DMS153 treated with DMSO at 0.1 percent for 48 hours (cell line): ENCODE results near the gene UQCC2.

ENCODE experiments used
- DNase-seq: peaks from one replicate; lab custom pipeline; 2025; ENCODE audit not compliant: unreplicated experiment; lab: John Stamatoyannopoulos, UW

Gene UQCC2

GRCh38 chr6:33677689-33678088, 33.8 kb downstream of the UQCC2 start:
- no peak for DNase-seq

- DNase-seq: no peak
These were observed 34.3 kb downstream of the UQCC2 start for GRCh38 chr6:33677143-33677660.

DNA sequence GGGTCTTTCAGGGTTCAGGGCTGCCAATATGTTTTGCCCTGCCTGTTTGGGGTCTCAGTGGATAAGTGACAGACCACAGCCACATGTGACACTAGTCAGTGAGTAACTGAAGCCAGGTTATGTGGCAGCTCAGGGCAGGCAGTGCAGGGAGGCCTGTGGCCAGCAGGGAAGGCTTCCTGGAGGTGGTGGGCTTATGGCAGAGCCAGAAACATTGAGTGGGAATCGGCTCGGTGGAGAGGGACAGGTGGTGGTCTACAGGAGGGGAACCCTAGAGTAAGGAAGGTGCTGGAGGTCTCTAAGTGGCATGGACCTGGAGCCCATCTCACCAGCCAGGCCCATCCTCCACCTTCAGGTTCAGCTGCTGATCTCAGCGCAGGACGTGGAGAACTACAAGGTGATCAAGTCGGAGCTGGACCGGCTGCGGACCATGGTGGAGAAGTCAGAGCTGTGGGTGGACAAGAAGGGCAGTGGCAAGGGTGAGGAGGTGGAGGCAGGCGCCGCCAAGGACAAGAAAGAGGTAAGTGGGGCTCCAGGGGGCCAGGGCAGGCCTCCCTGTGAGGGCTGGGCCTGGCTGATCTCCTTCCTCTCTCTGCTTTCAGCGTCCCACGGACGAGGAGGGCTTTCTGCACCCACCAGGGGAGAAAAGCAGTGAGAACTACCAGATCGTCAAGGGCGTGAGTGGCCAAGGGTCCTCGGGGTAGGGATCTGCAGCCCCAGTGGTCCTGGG, 34.9 kb downstream of the UQCC2 start:
- no peak for DNase-seq

DNA sequence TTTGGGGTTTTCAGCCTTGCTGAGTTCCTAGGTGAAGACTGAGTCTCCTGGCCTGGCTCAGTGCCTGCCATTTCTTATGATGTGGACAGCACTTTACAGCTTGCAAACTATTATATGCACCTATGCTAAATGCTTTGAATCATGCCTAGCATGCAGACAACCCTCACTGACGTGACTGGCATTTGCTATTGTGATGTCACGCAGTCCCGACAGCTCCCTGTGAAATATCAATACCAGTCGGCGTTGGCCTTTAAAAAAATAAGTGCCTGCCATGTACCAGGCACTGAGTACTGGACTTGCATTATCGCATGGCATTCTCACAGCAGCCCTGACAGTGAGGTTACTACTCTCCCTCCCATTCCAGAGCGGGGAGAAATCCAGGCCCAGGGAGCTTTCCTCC, 35.5 kb downstream of the UQCC2 start:
- DNase-seq: no peak

DNA sequence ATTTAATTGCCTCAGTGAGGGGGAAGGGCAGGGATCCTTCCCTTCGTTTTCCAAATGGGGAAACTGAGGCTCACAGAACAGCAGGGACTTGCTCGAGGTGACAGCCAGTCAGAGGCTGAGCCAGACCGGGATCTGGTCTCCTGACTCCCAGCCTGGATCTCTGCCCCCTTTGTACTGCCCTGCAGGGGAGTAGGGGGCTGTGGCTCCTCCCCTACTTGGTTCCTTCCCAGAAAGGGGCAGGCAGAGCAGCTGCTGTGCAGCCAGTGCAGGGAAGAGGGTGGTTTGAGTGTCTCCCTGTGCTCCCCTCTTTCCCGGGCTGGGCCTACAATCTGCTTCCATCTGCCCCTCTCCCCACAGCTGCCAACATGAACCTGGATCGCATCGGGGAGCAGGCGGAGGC, 37.6 kb downstream of the UQCC2 start:
- no peak for DNase-seq

GRCh38 chr6:33672808-33673207, 38.7 kb downstream of the UQCC2 start:
- no peak for DNase-seq

- no peak for DNase-seq
These were observed 39.8 kb downstream of the UQCC2 start for GRCh38 chr6:33671744-33672072.

- no peak for DNase-seq
These were observed 40.3 kb downstream of the UQCC2 start for GRCh38 chr6:33670971-33671743.

- DNase-seq: no peak
These were observed 41.3 kb downstream of the UQCC2 start for GRCh38 chr6:33670086-33670660.

- DNase-seq: no peak
These were observed 42.6 kb downstream of the UQCC2 start for GRCh38 chr6:33668914-33669313.

DNA sequence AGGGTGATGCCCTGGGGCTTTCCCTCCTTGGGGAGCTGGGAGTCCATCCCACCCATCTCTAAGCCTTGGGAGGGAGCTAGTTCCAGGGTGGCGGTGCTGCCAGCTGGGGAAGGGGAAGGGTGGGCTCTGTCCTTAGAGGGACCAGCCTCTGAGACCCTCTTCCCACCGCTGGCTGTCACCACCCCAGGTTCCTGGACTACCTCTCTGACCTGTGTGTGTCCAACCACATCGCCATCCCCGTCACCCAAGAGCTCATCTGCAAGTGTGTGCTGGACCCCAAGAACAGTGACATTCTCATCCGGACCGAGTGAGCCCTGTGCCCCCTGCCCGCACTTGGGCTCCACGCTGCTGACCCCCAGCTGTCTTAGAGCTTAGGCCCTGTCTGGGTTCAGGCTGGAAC, 43.2 kb downstream of the UQCC2 start:
- no peak for DNase-seq

DNA sequence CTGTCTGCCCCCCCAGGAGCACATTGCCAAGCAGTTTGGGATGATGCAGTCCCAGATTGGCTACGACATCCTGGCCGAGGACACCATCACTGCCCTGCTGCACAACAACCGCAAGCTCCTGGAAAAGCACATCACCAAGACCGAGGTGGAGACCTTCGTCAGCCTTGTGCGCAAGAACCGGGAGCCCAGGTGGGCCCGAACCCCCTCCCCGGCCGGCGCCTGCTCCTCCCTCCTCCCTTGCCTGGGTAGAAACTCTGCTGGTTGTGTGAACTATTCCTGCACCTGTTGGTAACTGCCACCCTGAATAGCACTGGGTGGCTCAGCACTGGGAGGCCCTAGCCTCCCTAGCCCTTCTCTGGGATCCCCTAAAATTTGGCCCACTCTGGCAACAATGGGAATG, 43.7 kb downstream of the UQCC2 start:
- no peak for DNase-seq

GRCh38 chr6:33667072-33667471, 44.4 kb downstream of the UQCC2 start:
- DNase-seq: no peak

DNA sequence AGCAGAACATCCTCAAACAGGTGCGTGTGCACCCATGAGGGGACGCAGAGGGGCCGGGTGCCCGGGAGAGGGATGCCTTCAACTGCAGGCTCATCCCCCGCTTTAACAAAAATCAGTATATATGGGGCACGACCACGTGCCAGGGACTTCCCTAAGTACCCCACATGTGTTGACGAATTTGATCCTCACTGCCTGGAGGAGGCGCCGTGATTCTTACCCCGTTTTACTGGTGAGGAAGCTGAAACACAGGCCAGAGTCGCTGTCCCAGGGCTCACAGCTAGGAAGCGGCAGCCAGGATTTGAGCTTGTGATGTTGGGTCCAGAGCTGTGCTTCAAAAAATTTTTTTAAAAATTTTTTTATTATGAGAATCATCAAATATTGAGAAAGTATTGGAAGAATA, 45.5 kb downstream of the UQCC2 start:
- DNase-seq: no peak

DNA sequence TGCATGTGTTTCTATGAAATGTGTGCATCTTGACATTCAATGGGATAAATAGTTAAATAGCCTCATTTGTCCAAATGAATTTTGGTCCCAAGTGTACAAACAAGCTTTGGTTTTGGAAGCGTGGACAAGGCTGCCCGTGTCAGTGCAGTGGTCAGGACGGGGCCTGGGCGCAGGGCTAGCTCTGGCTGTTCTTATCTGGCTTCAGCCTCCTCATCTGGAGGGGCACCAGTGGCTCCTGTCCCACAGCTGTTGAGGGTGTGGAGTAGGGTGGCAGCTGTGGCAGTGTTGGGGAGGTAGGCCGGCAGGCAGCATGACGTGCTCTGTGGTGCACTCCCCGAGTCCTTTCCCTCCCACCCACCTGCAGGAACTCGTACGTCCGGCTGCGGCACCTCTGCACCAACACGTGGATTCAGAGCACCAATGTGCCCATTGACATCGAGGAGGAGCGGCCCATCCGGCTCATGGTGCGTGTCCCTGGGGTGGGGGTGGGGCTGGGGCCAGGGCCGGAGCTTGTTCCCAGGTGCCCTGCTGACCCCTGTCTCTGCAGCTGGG, 46.9 kb downstream of the UQCC2 start:
- no peak for DNase-seq

- no peak for DNase-seq
These were observed 47.6 kb downstream of the UQCC2 start for GRCh38 chr6:33663727-33664449.

- no peak for DNase-seq
These were observed 48.5 kb downstream of the UQCC2 start for GRCh38 chr6:33663028-33663427.

DNA sequence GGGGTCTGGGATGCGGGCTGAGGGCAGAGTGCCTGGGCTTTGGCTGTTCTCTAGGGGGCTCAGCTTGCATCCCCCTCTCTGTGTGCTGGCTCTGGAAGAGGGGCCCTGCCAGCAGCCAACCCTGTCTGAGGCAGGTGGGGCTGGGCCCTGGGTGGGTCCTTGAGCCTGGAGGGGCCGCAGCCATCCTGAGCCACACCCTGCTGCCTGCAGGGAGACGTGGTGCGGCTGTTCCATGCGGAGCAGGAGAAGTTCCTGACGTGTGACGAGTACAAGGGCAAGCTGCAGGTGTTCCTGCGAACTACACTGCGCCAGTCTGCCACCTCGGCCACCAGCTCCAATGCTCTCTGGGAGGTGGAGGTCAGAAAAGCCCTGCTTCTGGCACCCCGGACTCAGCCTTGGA, 49.2 kb downstream of the UQCC2 start:
- no peak for DNase-seq

DNA sequence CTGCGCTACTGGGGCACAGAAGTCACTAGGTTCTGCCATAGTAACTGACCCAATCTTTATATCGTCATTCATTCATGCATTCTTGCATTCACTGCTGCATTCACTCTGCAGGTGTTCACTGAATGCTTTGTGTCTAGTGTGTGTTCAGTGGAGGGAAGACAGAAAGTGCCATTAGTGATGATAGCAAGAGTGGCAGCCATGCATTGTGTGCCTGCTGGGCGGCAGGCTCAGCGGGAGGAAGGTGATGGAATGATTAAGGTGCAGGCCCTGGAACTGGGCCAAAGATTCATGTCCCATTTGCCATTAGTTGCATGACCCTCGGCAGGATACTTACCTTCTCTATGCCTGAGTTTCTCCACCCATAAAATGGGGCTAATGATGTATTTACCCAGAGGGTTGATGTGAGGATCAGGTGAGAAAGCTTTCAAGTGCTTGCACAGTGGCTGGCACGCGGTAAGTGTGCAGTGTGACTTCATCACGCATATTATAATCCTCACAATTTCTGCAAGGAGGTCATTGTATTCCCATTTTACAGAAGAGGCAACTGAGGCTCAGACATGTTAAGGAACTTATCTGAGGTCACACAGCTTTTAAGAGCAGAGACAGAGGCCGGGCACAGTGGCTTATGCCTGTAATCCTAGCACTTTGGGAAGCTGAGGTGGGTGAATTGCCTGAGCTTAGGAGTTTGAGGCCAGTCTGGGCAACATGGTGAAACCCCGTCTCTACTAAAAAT, 50.2 kb downstream of the UQCC2 start:
- no peak for DNase-seq

GRCh38 chr6:33659986-33660385, 51.5 kb downstream of the UQCC2 start:
- DNase-seq: no peak
